SK-N-SH (cell line): ENCODE measurements around the gene UBLCP1. TPM values are rescaled to one million over a fixed set of nuclear protein-coding genes. Genes with fewer than 3 reads are reported as not detected.

Experiments
- CTCF ChIA-PET: fragments of 300-600, 350-600 bp; formaldehyde crosslinking; extraction: SDS; loops from one replicate; lab custom pipeline; 2021; lab: Yijun Ruan, JAX
- POLR2A ChIA-PET: fragments of 350-600 bp; sonication (Branson Sonifier 250); formaldehyde crosslinking; extraction: SDS; loops from one replicate; lab custom pipeline; 2020; ENCODE audit warnings: antibody characterized with exemption, inconsistent platforms; lab: Yijun Ruan, JAX
- DNase-seq: peaks from one replicate; pipeline ENCODE4 v3.0.0; 2012
- H2AFZ ChIP-seq: fragments of 200-600 bp; sonication (generic); 2 replicates; pipeline ENCODE4 v1.8.1; 2016; ENCODE audit warnings: antibody characterized with exemption, mild to moderate bottlenecking, low read depth
- H3F3A ChIP-seq: fragments of 200-600 bp; sonication (generic); replicated peaks from 2 replicates; pipeline ENCODE3; 2016; ENCODE audit warnings: antibody characterized with exemption, mild to moderate bottlenecking; ENCODE audit not compliant: insufficient read depth
- H3K27ac ChIP-seq, 2 experiments: fragments of 200-500 bp in 1 of 2; fragments of 200-600 bp in 1 of 2; sonication (Bioruptor generic) in 1 of 2; sonication (generic), shearing (Covaris generic) in 1 of 2; 2 replicates each; pipeline versions ENCODE4 v1.5.1 to v1.6.1; 2014 to 2016; ENCODE audit warnings: low read depth in 2 of 2, inconsistent platforms in 1 of 2, low read length in 1 of 2, mild to moderate bottlenecking in 1 of 2, mixed read lengths in 1 of 2
- H3K27me3 ChIP-seq: fragments of 200-600 bp; sonication (generic), shearing (Covaris generic); 2 replicates; pipeline ENCODE4 v1.6.1; 2016; ENCODE audit warnings: mixed run types; ENCODE audit not compliant: insufficient read depth
- H3K36me3 ChIP-seq, 2 experiments: fragments of 200-500 bp in 1 of 2; fragments of 200-600 bp in 1 of 2; sonication (Bioruptor generic) in 1 of 2; sonication (generic) in 1 of 2; replicated peaks in 1 of 2; 2 replicates each; pipeline versions ENCODE3 to v1.5.1; 2014 to 2016; ENCODE audit warnings: low read length in 1 of 2, mild to moderate bottlenecking in 1 of 2; ENCODE audit not compliant: insufficient read depth in 2 of 2, control insufficient read depth in 1 of 2
- H3K4me1 ChIP-seq, 2 experiments: fragments of 200-500 bp in 1 of 2; fragments of 200-600 bp in 1 of 2; sonication (Bioruptor generic) in 1 of 2; sonication (generic), shearing (Covaris generic) in 1 of 2; 2 replicates each; pipeline versions ENCODE4 v1.5.1 to v1.6.1; 2014 to 2016; ENCODE audit warnings: low read depth in 1 of 2, low read length in 1 of 2, mixed run types in 1 of 2; ENCODE audit not compliant: insufficient read depth in 2 of 2, control insufficient read depth in 1 of 2
- H3K4me2 ChIP-seq: fragments of 200-600 bp; sonication (generic), shearing (Covaris generic); 2 replicates; pipeline ENCODE4 v1.6.1; 2017; ENCODE audit warnings: mixed run types
- H3K4me3 ChIP-seq, 2 experiments: fragments of 200-500 bp in 1 of 2; fragments of 200-600 bp in 1 of 2; sonication (Bioruptor generic) in 1 of 2; sonication (generic), shearing (Covaris generic) in 1 of 2; 2 replicates each; pipeline versions ENCODE4 v1.5.1 to v1.8.1; 2014 to 2016; ENCODE audit warnings: low read depth in 2 of 2, inconsistent platforms in 1 of 2, low read length in 1 of 2, mild to moderate bottlenecking in 1 of 2, mixed read lengths in 1 of 2, moderate library complexity in 1 of 2
- H3K79me2 ChIP-seq: fragments of 200-600 bp; sonication (generic); 2 replicates; pipeline ENCODE4 v1.8.1; 2017; ENCODE audit warnings: mild to moderate bottlenecking; ENCODE audit not compliant: insufficient read depth
- H3K9ac ChIP-seq: fragments of 200-600 bp; sonication (generic); 2 replicates; pipeline ENCODE4 v1.6.1; 2017; ENCODE audit warnings: mixed run types
- H3K9me2 ChIP-seq: fragments of 200-600 bp; sonication (generic); 2 replicates; pipeline ENCODE4 v1.6.1; 2017; ENCODE audit warnings: mixed run types
- H3K9me3 ChIP-seq: fragments of 200-600 bp; sonication (generic); 2 replicates; pipeline ENCODE4 v1.6.1; 2017; ENCODE audit warnings: mixed run types, mild to moderate bottlenecking, moderate library complexity
- H4K20me1 ChIP-seq: fragments of 200-600 bp; sonication (generic); 2 replicates; pipeline ENCODE4 v1.6.1; 2017; ENCODE audit warnings: mild to moderate bottlenecking, mixed run types; ENCODE audit not compliant: insufficient read depth
- FOSL2 ChIP-seq: IDR thresholded peaks from 2 replicates; pipeline ENCODE4 v1.4.0; 2012; ENCODE audit warnings: low read depth, mild to moderate bottlenecking, moderate library complexity, borderline replicate concordance
- FOXM1 ChIP-seq: IDR thresholded peaks from 2 replicates; pipeline ENCODE4 v1.4.0; 2012; ENCODE audit warnings: low read depth, mild to moderate bottlenecking
- GABPA ChIP-seq: IDR thresholded peaks from 2 replicates; pipeline ENCODE4 v1.4.0; 2012; ENCODE audit warnings: low read depth, mild to moderate bottlenecking
- MEF2A ChIP-seq: IDR thresholded peaks from 2 replicates; pipeline ENCODE4 v1.4.0; 2012; ENCODE audit warnings: low read depth, borderline replicate concordance
- POLR2AphosphoS5 ChIP-seq: IDR thresholded peaks from 2 replicates; pipeline ENCODE4 v1.6.1; 2012; ENCODE audit warnings: low read depth, low read length
- SIN3A ChIP-seq: IDR thresholded peaks from 2 replicates; pipeline ENCODE4 v1.6.1; 2012; ENCODE audit warnings: low read depth, mild to moderate bottlenecking, low read length, moderate library complexity, borderline replicate concordance
- USF2 ChIP-seq: fragments of 150-350 bp; IDR thresholded peaks from 2 replicates; pipeline ENCODE4 v1.6.1; 2017; ENCODE audit warnings: antibody characterized with exemption, low read length, low read depth, borderline replicate concordance
- WGBS: methylation state at CpG from one replicate; pipeline ENCODE4 v1.1.6; 2017; ENCODE audit warnings: low lambda C conversion rate; 5-methylcytosine and 5-hydroxymethylcytosine counted together
- polyA plus RNA-seq, 3 experiments: library from polyadenylated mRNA; depleted of rRNA; stranded (reverse); fragments of >200 nt; gene quantifications; 2 replicates each; pipeline ENCODE4 v1.2.3, GENCODE V29; 2012
- small RNA-seq, 7 experiments: library from RNA; depleted of rRNA; stranded (forward); fragments of <200 nt; gene quantifications; one replicate each; pipeline ENCODE3, GENCODE V24; 2012

The UBLCP1 gene
- polyA plus RNA-seq, 1 of the 3 experiments (the other 2 are of a cell fraction) = 13.8 TPM

- TF ChIP-seq FOSL2 = no peak
These were observed 69.9 kb downstream of the UBLCP1 start (continued) for GRCh38 chr5:159332800-159333544.

GRCh38 chr5:159333545-159333925, 70.4 kb downstream of the UBLCP1 start:
- Histone ChIP-seq H3K9ac (no peak overlapping the region), H3K36me3 (no peaks in the 10 kb centered on the region), H3K79me2 (no peaks in the 10 kb centered on the region), H3K27ac (no peak overlapping the region), H3K4me2 (no peak overlapping the region), H3K27me3 (no peaks in the 10 kb centered on the region), H2AFZ (no peak overlapping the region), H3K4me1 (peaks cover 3 to 7% of the 10 kb centered on the region in 2 experiments; a peak in 1 of 4 replicates), H3K9me2 (no peaks in the 10 kb centered on the region), H4K20me1 (no peaks in the 10 kb centered on the region), H3K4me3 (no peak overlapping the region), H3F3A (peaks cover 14% of the 10 kb centered on the region), H3K9me3 (no peaks in the 10 kb centered on the region)
- DNase-seq = no peak
- POLR2A ChIA-PET = no interaction called here
- WGBS = 100% methylated on average over 1 of the region's 1 CpG
- CTCF ChIA-PET = interaction anchor here (1.2 to 4.7 kb wide), 2 partner anchors 9 to 15 kb away, joined by 4 to 41 read pairs; no protein-coding TSS in a partner anchor
- TF ChIP-seq SIN3A = no peak
- TF ChIP-seq MEF2A = no peak
- no peak for TF ChIP-seq USF2
- no peak for TF ChIP-seq GABPA
- TF ChIP-seq FOXM1 = no peak
- no peak for TF ChIP-seq POLR2AphosphoS5

Small RNA genes within 50 kb of the gene (small RNA-seq; reads per million reads assigned to genes)
- gene RF00263 (0 reads per million in 7 experiments), gene RNU4ATAC2P (0 reads per million in 7 experiments)

Other genes starting within 250 kb of the UBLCP1 start
- 0.26 and 0.36 TPM in 2 replicates for gene EBF1, start 163.4 kb upstream of the UBLCP1 start, polyA plus RNA-seq (2012; rRNA removed)
- 34.3 and 36.1 TPM in 2 replicates for gene RNF145, start 53.7 kb upstream of the UBLCP1 start, polyA plus RNA-seq (2012; rRNA removed)
- gene IL12B, start 67.2 kb downstream of the UBLCP1 start, polyA plus RNA-seq (2012; rRNA removed) = not detected in 2 replicates